HG02981 (cell line): ENCODE data around the gene NOS1AP.
"Not testable (repeated sequence)": the region's sequence is repeated elsewhere in the genome, so short reads cannot be mapped to it uniquely, and the experiment has no call there.

Experiments used
- ATAC-seq: cut with Tn5 transposase; IDR thresholded peaks from one replicate; pipeline ENCODE4 v1.9.1; 2021; ENCODE audit warnings: mild to moderate bottlenecking, moderate library complexity; ENCODE audit not compliant: unreplicated experiment

NOS1AP gene

GRCh38 chr1:162056579-162056978, 12.9 kb upstream of the NOS1AP start:
- ATAC-seq, result no peak

GRCh38 chr1:162059721-162060120, 9.8 kb upstream of the NOS1AP start:
- ATAC-seq, result no peak

GRCh38 chr1:162060314-162060713, 9.2 kb upstream of the NOS1AP start:
- no peak for ATAC-seq

- ATAC-seq, result no peak
Observed at GRCh38 chr1:162062542-162063015, 6.9 kb upstream of the NOS1AP start.

- ATAC-seq, result no peak
Observed at GRCh38 chr1:162065016-162065415, 4.5 kb upstream of the NOS1AP start.

GRCh38 chr1:162066836-162067235, 2.7 kb upstream of the NOS1AP start:
- not testable (repeated sequence) for ATAC-seq

- no peak for ATAC-seq
Observed at GRCh38 chr1:162067466-162067865, 2.0 kb upstream of the NOS1AP start.

- ATAC-seq, result no peak
Observed at GRCh38 chr1:162068301-162068700, 1.2 kb upstream of the NOS1AP start.

- ATAC-seq, result no peak
Observed at GRCh38 chr1:162070094-162070748, 730 bp downstream of the NOS1AP start.

- no peak for ATAC-seq
Observed at GRCh38 chr1:162070825-162071224, 1.3 kb downstream of the NOS1AP start.

GRCh38 chr1:162072740-162073139, 3.2 kb downstream of the NOS1AP start:
- no peak for ATAC-seq

GRCh38 chr1:162074276-162075005, 5.0 kb downstream of the NOS1AP start:
- no peak for ATAC-seq

GRCh38 chr1:162075862-162076261, 6.4 kb downstream of the NOS1AP start:
- ATAC-seq, result no peak

GRCh38 chr1:162077648-162078299, 8.3 kb downstream of the NOS1AP start:
- ATAC-seq, result no peak

GRCh38 chr1:162079030-162079429, 9.5 kb downstream of the NOS1AP start:
- ATAC-seq, result no peak

GRCh38 chr1:162080472-162081015, 11.1 kb downstream of the NOS1AP start:
- no peak for ATAC-seq

- no peak for ATAC-seq
Observed at GRCh38 chr1:162081316-162081715, 11.8 kb downstream of the NOS1AP start.

- ATAC-seq, result not testable (repeated sequence)
Observed at GRCh38 chr1:162082080-162082479, 12.6 kb downstream of the NOS1AP start.

GRCh38 chr1:162083273-162083672, 13.8 kb downstream of the NOS1AP start:
- ATAC-seq, result no peak

- no peak for ATAC-seq
Observed at GRCh38 chr1:162085991-162086390, 16.5 kb downstream of the NOS1AP start.

GRCh38 chr1:162087111-162087510, 17.6 kb downstream of the NOS1AP start:
- no peak for ATAC-seq

GRCh38 chr1:162087574-162087973, 18.1 kb downstream of the NOS1AP start:
- no peak for ATAC-seq
